HG03354 (cell line): ENCODE measurements around the gene WWP2.
"Not testable (repeated sequence)": the region's sequence is repeated elsewhere in the genome, so short reads cannot be mapped to it uniquely, and the experiment has no call there.

Experiments used
- ATAC-seq: cut with Tn5 transposase; IDR thresholded peaks from one replicate; pipeline ENCODE4 v1.9.1; 2021; ENCODE audit warnings: mild to moderate bottlenecking; ENCODE audit not compliant: unreplicated experiment, poor library complexity, severe bottlenecking

WWP2 gene

DNA sequence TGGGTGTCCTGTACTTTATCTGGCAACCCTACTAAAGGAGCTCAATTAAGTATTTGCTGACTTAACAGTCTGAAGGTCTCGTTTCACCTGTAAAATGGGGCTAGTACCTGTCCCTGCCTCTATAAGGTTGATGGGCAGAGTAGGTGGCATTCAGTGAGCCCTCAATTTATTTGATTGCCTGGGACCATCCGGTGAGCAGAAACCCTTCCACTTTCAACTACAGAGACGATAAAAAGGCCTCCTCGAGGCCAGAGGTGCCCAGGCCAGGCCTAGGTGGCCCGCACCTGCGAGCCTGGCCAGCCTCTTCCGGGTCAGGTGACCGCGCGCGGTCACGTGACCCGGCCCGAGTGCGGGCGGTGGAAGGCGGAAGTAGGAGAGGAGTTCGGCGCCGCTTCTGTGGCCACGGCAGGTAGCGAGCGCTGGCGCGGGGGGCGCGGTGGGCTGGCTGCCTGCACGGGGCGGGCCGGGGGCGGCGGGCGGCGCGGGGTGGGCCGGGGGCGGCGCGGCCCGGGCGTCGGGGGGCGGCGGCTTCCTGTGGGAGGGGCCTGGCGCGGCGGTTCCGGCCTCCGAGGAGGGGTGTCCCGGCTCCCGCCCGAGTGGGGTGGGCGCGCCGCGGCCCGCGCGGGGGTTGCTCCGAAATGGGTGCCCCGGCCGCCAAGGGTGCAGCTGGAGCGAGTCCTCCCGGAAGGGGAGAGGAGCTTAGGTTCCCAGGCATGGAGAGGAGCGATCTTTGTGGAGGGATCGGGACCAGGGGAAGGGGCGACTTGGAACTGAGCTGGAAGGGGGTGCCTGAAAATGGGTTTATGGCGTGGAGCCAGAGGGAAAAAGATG lies at the start of gene WWP2:
TSS of gene WWP2 (plus strand) at position 350 of the 831 bp plus-strand sequence. CDS start 24,679 bp downstream, outside the sequence.
- peak; percentile 78 for ATAC-seq

GRCh38 chr16:69712914-69713581 lies 49.1 kb upstream of the WWP2 start:
- ATAC-seq, result no peak

DNA sequence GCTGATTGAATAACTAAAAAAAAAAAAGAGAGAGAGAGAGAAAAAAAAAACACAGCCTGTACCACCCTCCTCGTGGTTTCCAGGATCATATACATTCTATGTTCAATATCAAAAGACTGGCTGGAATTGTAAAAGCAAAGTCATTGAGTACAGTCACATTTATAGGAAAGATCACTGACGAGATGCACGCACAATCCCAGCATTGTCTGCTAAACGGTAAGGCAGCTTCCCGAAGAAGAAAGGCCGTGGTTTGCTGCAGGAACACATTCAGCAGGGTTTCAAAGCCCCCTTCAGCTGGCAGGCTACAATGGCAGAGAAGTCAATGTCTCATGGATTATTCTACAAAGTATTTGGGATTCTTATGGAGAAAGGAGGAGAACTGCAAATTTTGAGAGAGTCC lies 45.1 kb upstream of the WWP2 start:
- ATAC-seq, result no peak

GRCh38 chr16:69718111-69718764 lies 43.9 kb upstream of the WWP2 start:
- ATAC-seq, result no peak

DNA sequence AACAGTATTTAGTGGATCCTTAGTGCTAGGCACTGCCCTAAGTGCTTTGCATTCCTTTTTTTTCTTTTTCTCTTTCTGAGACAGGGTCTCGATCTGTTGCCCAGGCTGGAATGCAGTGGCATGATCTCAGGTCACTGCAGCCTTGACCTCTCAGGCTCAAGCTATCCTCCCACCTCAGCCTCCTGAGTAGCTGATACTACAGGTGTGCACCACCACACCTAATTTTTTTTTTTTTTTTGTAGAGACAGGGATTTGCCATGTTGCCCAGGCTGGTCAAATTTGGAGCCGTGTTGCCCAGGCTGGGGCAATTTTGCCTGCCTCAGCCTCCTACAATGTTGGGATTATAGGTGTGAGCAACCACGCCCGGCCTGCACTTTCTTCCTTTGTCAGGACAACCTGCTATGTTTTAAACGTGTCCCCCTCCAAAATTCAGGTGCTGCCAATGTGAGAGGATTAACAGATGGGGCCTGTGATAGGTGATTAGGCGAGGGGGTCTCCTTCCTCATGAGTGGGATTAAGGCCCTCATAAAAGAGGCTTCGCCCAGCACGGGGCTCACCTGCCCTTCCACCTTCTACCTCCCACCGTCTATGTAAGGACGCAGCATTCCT lies 41.2 kb upstream of the WWP2 start:
- ATAC-seq, result no peak

DNA sequence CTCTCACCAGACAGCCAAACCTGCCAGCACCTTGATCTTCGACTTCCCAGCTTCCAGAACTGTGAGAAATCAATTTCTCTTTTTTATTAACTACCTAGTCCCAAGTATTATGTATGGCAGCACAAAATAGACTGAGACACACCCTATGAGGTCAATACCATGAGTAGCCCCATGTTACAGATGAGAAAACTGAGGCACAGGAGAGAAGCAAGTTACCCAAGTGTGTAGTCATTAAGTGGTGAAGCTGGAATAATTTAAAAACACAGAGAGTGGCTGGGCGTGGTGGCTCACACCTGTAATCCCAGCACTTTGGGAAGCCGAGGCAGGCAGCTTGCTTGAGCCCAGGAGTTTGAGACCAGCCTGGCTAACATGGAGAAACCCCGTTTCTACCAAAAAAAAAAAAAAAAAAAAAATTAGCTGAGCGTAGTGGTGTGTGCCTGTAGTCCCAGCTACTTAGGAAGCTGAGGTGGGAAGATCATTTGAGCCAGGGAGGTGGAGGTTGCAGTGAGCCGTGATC lies 40.6 kb upstream of the WWP2 start:
- ATAC-seq, result no peak

- ATAC-seq, result no peak
Measured at GRCh38 chr16:69724414-69724873, 37.7 kb upstream of the WWP2 start.

- no peak for ATAC-seq
Measured at GRCh38 chr16:69724981-69725479, 37.1 kb upstream of the WWP2 start.

- ATAC-seq, result no peak
Measured at GRCh38 chr16:69725480-69726312, 36.4 kb upstream of the WWP2 start.

- peak; percentile 98 for ATAC-seq
Measured at GRCh38 chr16:69726313-69727060, 35.6 kb upstream of the WWP2 start, which contains the start of gene NQO1. Gene NQO1 (minus strand): TSS chr16:69726560. CDS start chr16:69726439, 121 bp downstream.

DNA sequence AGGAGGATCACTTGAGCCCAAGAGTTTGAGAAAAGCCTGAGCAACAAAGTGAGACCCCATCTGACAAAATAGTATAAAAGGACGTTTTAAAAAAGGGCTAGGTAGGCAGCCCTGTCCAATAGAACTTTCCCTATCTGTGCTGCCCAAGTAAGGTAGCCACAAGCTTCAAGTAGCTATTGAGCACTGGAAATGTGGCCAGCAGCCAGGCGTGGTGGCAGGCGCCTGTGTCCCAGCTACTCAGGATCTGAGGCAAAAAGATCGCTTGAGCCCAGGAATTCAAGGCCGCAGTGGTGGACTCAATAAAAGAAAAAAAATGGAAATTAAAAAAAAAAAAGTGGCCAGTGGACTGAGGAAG lies 34.2 kb upstream of the WWP2 start:
- ATAC-seq, result no peak

- not testable (repeated sequence) for ATAC-seq
Measured at GRCh38 chr16:69729030-69729429, 33.1 kb upstream of the WWP2 start.

- ATAC-seq, result not testable (repeated sequence)
Measured at GRCh38 chr16:69731280-69731679, 30.9 kb upstream of the WWP2 start.

DNA sequence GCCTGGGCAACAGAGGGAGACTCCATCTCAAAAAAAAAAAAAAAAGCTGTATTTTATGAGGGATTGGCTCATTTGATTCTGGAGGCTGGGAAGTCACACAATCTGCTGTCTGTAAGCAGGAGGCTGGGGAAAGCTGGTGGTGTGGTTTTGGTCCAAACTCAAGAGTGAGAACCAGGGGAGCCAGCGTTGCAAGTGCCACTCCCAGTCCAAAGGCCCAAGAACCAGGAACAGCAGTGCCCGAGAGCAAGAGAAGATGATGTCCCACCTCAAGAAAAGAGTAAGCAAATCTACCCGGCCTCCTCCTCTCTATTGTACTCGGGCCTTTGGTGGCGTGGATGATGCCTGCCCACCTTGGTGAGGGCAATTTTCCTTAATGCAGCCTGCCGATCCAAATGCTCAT lies 30.0 kb upstream of the WWP2 start:
- no peak for ATAC-seq

GRCh38 chr16:69741519-69741918 lies 20.6 kb upstream of the WWP2 start:
- no peak for ATAC-seq

- ATAC-seq, result no peak
Measured at GRCh38 chr16:69741951-69742904, 19.9 kb upstream of the WWP2 start.
